DOHH2 (cell line): Measurements from ENCODE around the gene ID2.

Experiments used
- H3F3A ChIP-seq: fragments of 200-600 bp; sonication (generic), shearing (Covaris generic); 2 replicates; pipeline ENCODE4 v1.6.0; 2016; ENCODE audit warnings: antibody characterized with exemption, mild to moderate bottlenecking; ENCODE audit not compliant: control insufficient read depth, insufficient read depth
- H3K27ac ChIP-seq: fragments of 200-600 bp; sonication (generic); 2 replicates; pipeline ENCODE4 v1.5.1; 2014; ENCODE audit warnings: low read depth, mild to moderate bottlenecking, low read length, moderate library complexity
- H3K27me3 ChIP-seq: fragments of 200-600 bp; sonication (generic); 2 replicates; pipeline ENCODE4 v1.6.1; 2014; ENCODE audit warnings: mild to moderate bottlenecking, low read length, mixed read lengths; ENCODE audit not compliant: control insufficient read depth
- H3K36me3 ChIP-seq: fragments of 200-600 bp; sonication (generic); 2 replicates; pipeline ENCODE4 v1.6.1; 2014; ENCODE audit warnings: mild to moderate bottlenecking, low read length, moderate library complexity, mixed read lengths; ENCODE audit not compliant: control insufficient read depth
- H3K4me1 ChIP-seq: fragments of 200-600 bp; sonication (generic); 2 replicates; pipeline ENCODE4 v1.6.1; 2014; ENCODE audit warnings: mild to moderate bottlenecking, low read length, mixed read lengths; ENCODE audit not compliant: control insufficient read depth
- H3K4me2 ChIP-seq: fragments of 200-600 bp; sonication (generic); 2 replicates; pipeline ENCODE4 v1.6.0; 2014; ENCODE audit warnings: mild to moderate bottlenecking, low read length, moderate library complexity
- H3K4me3 ChIP-seq: fragments of 200-600 bp; sonication (generic); 2 replicates; pipeline ENCODE4 v1.5.1; 2014; ENCODE audit warnings: mild to moderate bottlenecking, low read length, mixed read lengths
- H3K79me2 ChIP-seq: fragments of 200-600 bp; sonication (generic); 2 replicates; pipeline ENCODE4 v1.6.1; 2014; ENCODE audit warnings: mild to moderate bottlenecking, low read length, mixed read lengths; ENCODE audit not compliant: control insufficient read depth
- H3K9me2 ChIP-seq: fragments of 200-600 bp; sonication (generic); replicated peaks from 2 replicates; pipeline ENCODE4 v1.6.1; 2014; ENCODE audit warnings: mild to moderate bottlenecking, low read length, mixed read lengths; ENCODE audit not compliant: control insufficient read depth
- H3K9me3 ChIP-seq: fragments of 200-600 bp; sonication (generic); 2 replicates; pipeline ENCODE4 v1.6.1; 2014; ENCODE audit warnings: antibody characterized with exemption, low read length, mixed read lengths; ENCODE audit not compliant: control insufficient read depth, insufficient read depth
- H4K20me1 ChIP-seq: fragments of 200-600 bp; sonication (generic); 2 replicates; pipeline ENCODE4 v1.6.0; 2014; ENCODE audit warnings: low read depth, mild to moderate bottlenecking, antibody characterized with exemption, low read length, moderate library complexity; ENCODE audit not compliant: control insufficient read depth, insufficient read depth
- EZH2phosphoT487 ChIP-seq: fragments of 200-600 bp; sonication (generic); IDR thresholded peaks from 2 replicates; pipeline ENCODE4 v1.6.1; 2017; ENCODE audit warnings: borderline replicate concordance, mild to moderate bottlenecking, antibody characterized with exemption, low read length, moderate library complexity, mixed read lengths
- TF ChIP-seq, protein P1 (sequence below): fragments of 200-600 bp; sonication (generic); IDR thresholded peaks from one replicate; pipeline ENCODE4 v1.5.1; 2014; ENCODE audit warnings: antibody characterized with exemption, mild to moderate bottlenecking, low read depth, low read length; ENCODE audit not compliant: poor library complexity, severe bottlenecking

Gene ID2

DNA sequence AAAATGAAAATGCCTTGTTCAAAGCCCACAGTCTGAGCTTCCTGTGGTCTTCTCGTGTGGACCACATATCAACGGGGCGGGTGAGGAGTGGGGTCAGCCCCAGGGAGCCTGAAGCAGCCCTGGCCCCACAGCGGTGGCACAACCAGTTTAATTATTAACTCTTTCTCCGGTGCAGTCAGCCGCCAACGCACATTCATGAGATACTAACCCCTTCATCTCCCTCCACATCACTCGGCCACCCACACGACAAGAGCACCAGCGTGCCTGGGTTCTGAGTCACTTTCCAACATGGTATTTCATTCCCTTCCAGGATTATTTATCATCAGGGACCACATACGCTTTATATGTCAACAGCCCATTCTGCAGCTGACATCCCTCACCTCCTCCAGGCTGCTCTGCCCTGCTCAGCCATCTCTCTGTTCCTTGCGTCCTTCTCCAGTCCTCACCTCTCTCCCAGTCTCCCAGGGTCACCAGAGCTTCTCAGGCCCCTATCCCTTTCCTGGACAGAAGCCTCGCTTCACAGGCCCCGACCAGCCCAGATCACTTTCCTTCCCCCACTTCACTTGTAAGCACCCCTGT lies 48.0 kb upstream of the ID2 start:
- peaks cover 45% of the 10 kb centered on the region for H3K4me1 ChIP-seq
- H4K20me1 ChIP-seq, result no peaks in the 10 kb centered on the region
- no peaks in the 10 kb centered on the region for H3K36me3 ChIP-seq
- H3K79me2 ChIP-seq, result peaks cover 7% of the 10 kb centered on the region; the same call in 1 of the 2 replicates
- peaks cover 10% of the 10 kb centered on the region for H3F3A ChIP-seq
- H3K4me2 ChIP-seq, result no peak overlapping the region
- H3K27me3 ChIP-seq, result no peaks in the 10 kb centered on the region
- no peak overlapping the region for H3K4me3 ChIP-seq
- H3K9me2 ChIP-seq, result no peaks in the 10 kb centered on the region
- TF ChIP-seq EZH2phosphoT487, result no peak
- TF ChIP-seq, protein P1, sequence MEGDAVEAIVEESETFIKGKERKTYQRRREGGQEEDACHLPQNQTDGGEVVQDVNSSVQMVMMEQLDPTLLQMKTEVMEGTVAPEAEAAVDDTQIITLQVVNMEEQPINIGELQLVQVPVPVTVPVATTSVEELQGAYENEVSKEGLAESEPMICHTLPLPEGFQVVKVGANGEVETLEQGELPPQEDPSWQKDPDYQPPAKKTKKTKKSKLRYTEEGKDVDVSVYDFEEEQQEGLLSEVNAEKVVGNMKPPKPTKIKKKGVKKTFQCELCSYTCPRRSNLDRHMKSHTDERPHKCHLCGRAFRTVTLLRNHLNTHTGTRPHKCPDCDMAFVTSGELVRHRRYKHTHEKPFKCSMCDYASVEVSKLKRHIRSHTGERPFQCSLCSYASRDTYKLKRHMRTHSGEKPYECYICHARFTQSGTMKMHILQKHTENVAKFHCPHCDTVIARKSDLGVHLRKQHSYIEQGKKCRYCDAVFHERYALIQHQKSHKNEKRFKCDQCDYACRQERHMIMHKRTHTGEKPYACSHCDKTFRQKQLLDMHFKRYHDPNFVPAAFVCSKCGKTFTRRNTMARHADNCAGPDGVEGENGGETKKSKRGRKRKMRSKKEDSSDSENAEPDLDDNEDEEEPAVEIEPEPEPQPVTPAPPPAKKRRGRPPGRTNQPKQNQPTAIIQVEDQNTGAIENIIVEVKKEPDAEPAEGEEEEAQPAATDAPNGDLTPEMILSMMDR, result no peak
- H3K9me3 ChIP-seq, result no peaks in the 10 kb centered on the region
- H3K27ac ChIP-seq, result no peak overlapping the region

DNA sequence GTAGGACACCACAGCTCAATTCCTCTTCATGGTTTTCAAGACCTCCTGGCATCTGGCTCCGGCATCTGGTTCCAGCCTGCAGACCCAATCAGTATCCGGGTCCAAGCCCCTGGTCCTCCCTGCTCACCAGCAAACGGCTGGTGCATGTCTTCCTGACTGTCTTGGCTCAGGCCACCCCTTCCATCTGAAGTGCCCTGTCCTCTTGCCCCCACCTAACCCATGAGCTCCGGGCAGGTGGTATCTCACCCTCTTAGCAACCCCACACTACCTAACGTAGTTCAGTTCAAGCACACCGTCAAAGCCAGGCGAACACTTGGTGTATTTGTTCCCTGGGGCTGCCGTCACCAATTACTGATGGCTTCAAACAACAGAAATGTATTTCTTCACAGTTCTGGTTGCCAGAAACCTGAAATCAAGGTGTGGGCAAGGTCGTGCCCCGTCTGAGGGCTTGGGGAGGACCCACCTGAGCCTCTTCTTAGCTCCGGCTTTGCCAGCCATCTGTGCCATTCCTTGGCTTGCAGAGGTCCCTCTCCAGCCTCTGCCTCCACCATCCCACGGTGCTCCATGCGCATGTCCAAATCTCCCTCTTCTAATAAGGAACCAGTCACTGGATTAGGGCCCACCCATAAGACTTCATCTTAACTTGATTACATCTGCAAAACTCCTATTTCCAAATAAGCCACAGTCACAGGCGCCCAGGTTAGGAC lies 47.2 kb upstream of the ID2 start:
- no peaks in the 10 kb centered on the region for H4K20me1 ChIP-seq
- no peak overlapping the region for H3K4me2 ChIP-seq
- no peaks in the 10 kb centered on the region for H3K9me3 ChIP-seq
- TF ChIP-seq, protein P1, result no peak
- TF ChIP-seq EZH2phosphoT487, result no peak
- H3K9me2 ChIP-seq, result no peaks in the 10 kb centered on the region
- H3K4me1 ChIP-seq, result peaks cover 37% of the 10 kb centered on the region
- H3K27ac ChIP-seq, result no peak overlapping the region
- no peaks in the 10 kb centered on the region for H3K36me3 ChIP-seq
- peaks cover 7% of the 10 kb centered on the region; the same call in 1 of the 2 replicates for H3K79me2 ChIP-seq
- H3K4me3 ChIP-seq, result no peak overlapping the region
- no peaks in the 10 kb centered on the region for H3K27me3 ChIP-seq
- H3F3A ChIP-seq, result peaks cover 6% of the 10 kb centered on the region

DNA sequence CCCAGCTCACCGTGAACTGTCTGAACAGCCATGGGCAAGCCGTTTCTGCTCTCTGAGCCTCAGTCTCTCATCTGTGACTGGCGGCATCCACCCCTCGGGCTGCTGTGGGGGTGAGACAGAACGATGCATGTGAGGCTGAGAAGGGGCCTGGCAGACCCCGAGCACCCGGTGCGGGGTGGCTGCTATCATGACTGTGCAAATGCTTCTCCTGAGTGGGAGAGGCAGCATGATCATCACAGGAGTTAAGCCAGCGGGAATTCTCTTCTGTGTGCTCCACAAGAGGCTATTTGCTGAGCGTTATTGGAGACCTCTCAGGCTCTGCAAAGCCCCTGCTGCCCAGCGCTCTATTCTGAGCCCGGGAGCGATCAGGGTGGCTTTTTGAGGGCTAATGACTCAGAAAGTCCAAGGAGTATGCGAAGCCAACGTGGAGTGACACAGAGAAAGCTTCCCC lies 45.8 kb upstream of the ID2 start:
- Histone ChIP-seq H3K9me2 (no peaks in the 10 kb centered on the region), H3K27me3 (no peaks in the 10 kb centered on the region), H3K27ac (no peak overlapping the region), H3K4me3 (no peak overlapping the region), H4K20me1 (no peaks in the 10 kb centered on the region), H3K4me1 (peaks cover 23% of the 10 kb centered on the region), H3K79me2 (0 out of 2 replicates have a peak, but pooled peaks cover 2% of the 10 kb centered on the region), H3K9me3 (no peaks in the 10 kb centered on the region), H3K36me3 (no peaks in the 10 kb centered on the region), H3F3A (no peaks in the 10 kb centered on the region), H3K4me2 (no peak overlapping the region)
- TF ChIP-seq, protein P1, result no peak
- no peak for TF ChIP-seq EZH2phosphoT487
